Smooth muscle cell (in vitro differentiated cells): ENCODE results near the gene PET117. TPM values are rescaled to one million over a fixed set of nuclear protein-coding genes. Genes with fewer than 3 reads are reported as not detected.

ENCODE experiments used
- DNase-seq: peaks from one replicate; lab custom pipeline; 2025; ENCODE audit not compliant: unreplicated experiment; lab: John Stamatoyannopoulos, UW
- H2AFZ ChIP-seq: fragments of 200-600 bp; sonication (generic); 2 replicates; pipeline ENCODE4 v1.6.0; 2016; ENCODE audit warnings: antibody characterized with exemption, low read depth, mild to moderate bottlenecking
- H3F3A ChIP-seq: fragments of 200-600 bp; sonication (generic); 2 replicates; pipeline ENCODE4 v1.6.0; 2017; ENCODE audit warnings: antibody characterized with exemption, low read depth
- H3K27ac ChIP-seq: fragments of 200-600 bp; sonication (generic); 2 replicates; pipeline ENCODE4 v1.5.1; 2016; ENCODE audit warnings: low read depth, mild to moderate bottlenecking
- H3K27me3 ChIP-seq: fragments of 200-600 bp; sonication (generic); 2 replicates; pipeline ENCODE4 v1.6.1; 2016; ENCODE audit warnings: low read depth, mild to moderate bottlenecking
- H3K36me3 ChIP-seq: fragments of 200-600 bp; sonication (generic); 2 replicates; pipeline ENCODE4 v1.5.1; 2016; ENCODE audit warnings: low read depth
- H3K4me1 ChIP-seq: fragments of 200-600 bp; sonication (generic); 2 replicates; pipeline ENCODE4 v1.5.1; 2016; ENCODE audit warnings: low read depth
- H3K4me2 ChIP-seq: fragments of 200-600 bp; sonication (generic); 2 replicates; pipeline ENCODE4 v1.6.0; 2016; ENCODE audit warnings: mild to moderate bottlenecking
- H3K4me3 ChIP-seq: fragments of 200-600 bp; sonication (generic); 2 replicates; pipeline ENCODE4 v1.5.1; 2016; ENCODE audit warnings: mild to moderate bottlenecking
- H3K79me2 ChIP-seq: fragments of 200-600 bp; sonication (generic); 2 replicates; pipeline ENCODE4 v1.6.0; 2016; ENCODE audit warnings: low read depth, mild to moderate bottlenecking
- H3K9ac ChIP-seq: fragments of 200-600 bp; sonication (generic); 2 replicates; pipeline ENCODE4 v1.6.0; 2016; ENCODE audit warnings: low read depth
- H3K9me3 ChIP-seq: fragments of 200-600 bp; sonication (generic); replicated peaks from 2 replicates; pipeline ENCODE4 v1.5.1; 2016; ENCODE audit warnings: low read depth
- H4K20me1 ChIP-seq: fragments of 200-600 bp; sonication (generic); 2 replicates; pipeline ENCODE4 v1.6.0; 2016; ENCODE audit warnings: low read depth
- WGBS: methylation state at CpG from one replicate; pipeline ENCODE4 v1.1.7; 2016; ENCODE audit warnings: low lambda C conversion rate; 5-methylcytosine and 5-hydroxymethylcytosine counted together
- polyA plus RNA-seq: library from polyadenylated mRNA; unstranded; fragments of >200 nt; fragmentation: Nextera tagmentation; extraction: Ambion mirVana; gene quantifications from 2 replicates; pipeline ENCODE4 v1.2.1, GENCODE V29; 2016
- total RNA-seq: library from RNA; depleted of rRNA; stranded (reverse); fragments of >200 nt; gene quantifications from 2 replicates; pipeline ENCODE4 v1.2.3, GENCODE V29; 2014
- TF ChIP-seq, protein P1 (sequence below): fragments of 200-600 bp; sonication (generic); IDR thresholded peaks from 2 replicates; pipeline ENCODE4 v1.5.1; 2017; ENCODE audit warnings: borderline replicate concordance, mild to moderate bottlenecking, antibody characterized with exemption; ENCODE audit not compliant: insufficient read depth, poor library complexity, severe bottlenecking

PET117 gene
- total and polyA plus RNA-seq, 2 experiments from 2014 or later: 8.6 to 9.6 TPM

DNA sequence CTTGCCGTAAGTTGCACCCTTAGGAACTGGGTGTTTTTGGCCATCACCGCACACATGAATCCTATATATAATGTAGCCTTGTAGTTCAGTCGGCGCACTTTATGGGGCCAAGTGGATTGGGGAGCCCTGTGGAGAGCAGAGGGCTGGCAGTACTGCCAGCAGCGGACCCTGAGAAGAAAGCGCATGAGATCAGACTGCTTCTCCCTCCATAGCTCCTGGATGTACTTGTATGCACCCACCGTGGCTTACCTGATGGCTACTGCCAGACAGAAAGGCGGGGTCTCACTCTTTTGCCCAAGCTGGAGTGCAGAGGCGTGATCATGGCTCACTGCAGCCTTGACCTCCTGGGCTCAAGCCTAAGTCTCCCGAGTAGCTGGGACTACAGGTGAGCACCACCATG is 47.2 kb upstream of the PET117 start:
- H4K20me1 ChIP-seq: no peaks in the 10 kb centered on the region
- H3F3A ChIP-seq: no peaks in the 10 kb centered on the region
- no peak overlapping the region for H3K4me2 ChIP-seq
- no peaks in the 10 kb centered on the region for H3K9me3 ChIP-seq
- H3K4me3 ChIP-seq: no peak overlapping the region
- H3K36me3 ChIP-seq: no peaks in the 10 kb centered on the region
- H3K27ac ChIP-seq: no peak overlapping the region
- no peaks in the 10 kb centered on the region for H3K27me3 ChIP-seq
- WGBS: 96% methylated on average over 10 of the region's 10 CpGs
- no peaks in the 10 kb centered on the region for H3K4me1 ChIP-seq
- TF ChIP-seq, protein P1, sequence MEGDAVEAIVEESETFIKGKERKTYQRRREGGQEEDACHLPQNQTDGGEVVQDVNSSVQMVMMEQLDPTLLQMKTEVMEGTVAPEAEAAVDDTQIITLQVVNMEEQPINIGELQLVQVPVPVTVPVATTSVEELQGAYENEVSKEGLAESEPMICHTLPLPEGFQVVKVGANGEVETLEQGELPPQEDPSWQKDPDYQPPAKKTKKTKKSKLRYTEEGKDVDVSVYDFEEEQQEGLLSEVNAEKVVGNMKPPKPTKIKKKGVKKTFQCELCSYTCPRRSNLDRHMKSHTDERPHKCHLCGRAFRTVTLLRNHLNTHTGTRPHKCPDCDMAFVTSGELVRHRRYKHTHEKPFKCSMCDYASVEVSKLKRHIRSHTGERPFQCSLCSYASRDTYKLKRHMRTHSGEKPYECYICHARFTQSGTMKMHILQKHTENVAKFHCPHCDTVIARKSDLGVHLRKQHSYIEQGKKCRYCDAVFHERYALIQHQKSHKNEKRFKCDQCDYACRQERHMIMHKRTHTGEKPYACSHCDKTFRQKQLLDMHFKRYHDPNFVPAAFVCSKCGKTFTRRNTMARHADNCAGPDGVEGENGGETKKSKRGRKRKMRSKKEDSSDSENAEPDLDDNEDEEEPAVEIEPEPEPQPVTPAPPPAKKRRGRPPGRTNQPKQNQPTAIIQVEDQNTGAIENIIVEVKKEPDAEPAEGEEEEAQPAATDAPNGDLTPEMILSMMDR: no peak
- no peak for DNase-seq
- no peaks in the 10 kb centered on the region for H3K79me2 ChIP-seq
- no peak overlapping the region for H3K9ac ChIP-seq
- no peak overlapping the region for H2AFZ ChIP-seq

DNA sequence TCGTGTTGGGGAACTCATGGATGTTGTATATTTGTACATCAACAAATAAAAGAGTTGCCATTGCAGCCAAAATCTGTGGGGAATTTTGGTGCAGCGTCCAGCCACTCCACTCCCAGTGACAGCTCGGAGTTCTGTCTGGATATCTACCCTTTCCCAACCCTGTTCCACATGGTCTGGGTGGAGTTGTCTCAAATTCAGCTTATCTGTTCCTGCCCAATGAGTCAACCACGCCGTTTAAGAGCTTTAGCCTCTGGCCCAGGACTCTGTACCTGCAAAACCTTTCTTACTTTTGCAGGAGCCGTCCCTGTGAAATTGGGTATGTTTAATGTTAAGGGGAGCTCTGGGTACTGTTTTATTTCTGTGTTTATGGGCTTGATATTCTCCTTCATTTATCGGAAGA is 46.0 kb upstream of the PET117 start:
- Histone ChIP-seq H4K20me1 (no peaks in the 10 kb centered on the region), H3K36me3 (no peaks in the 10 kb centered on the region), H3K4me1 (no peaks in the 10 kb centered on the region), H3F3A (no peaks in the 10 kb centered on the region), H3K9me3 (no peaks in the 10 kb centered on the region), H2AFZ (no peak overlapping the region), H3K4me2 (no peak overlapping the region), H3K4me3 (no peak overlapping the region), H3K27ac (no peak overlapping the region), H3K9ac (no peak overlapping the region), H3K27me3 (no peaks in the 10 kb centered on the region), H3K79me2 (no peaks in the 10 kb centered on the region)
- 68% methylated on average over 7 of the region's 7 CpGs for WGBS
- TF ChIP-seq, protein P1: no peak
- no peak for DNase-seq

DNA sequence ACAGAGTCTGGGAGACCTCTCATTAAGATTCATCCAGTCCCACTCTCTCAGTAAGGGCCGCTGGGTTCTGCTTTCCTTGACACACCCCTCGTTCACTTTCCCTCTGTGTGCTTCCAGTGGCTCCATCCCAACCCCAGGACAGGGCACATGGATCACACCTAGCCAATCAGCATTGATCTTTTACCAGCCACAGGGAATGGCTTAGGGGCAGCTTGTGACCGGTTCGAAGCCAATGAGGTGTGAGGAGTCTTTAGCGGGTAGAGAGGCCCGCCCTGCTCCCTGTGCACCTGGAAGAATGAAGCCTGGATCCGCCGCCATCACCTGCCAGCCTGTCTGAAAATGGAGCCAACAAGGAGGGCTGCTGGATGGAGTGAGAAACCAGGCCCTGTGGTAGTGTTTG is 44.8 kb upstream of the PET117 start:
- 93% methylated on average over 8 of the region's 8 CpGs for WGBS
- no peak for DNase-seq
- TF ChIP-seq, protein P1: no peak
- no peaks in the 10 kb centered on the region for H3K27me3 ChIP-seq
- H3K4me2 ChIP-seq: no peak overlapping the region
- H3K4me1 ChIP-seq: no peaks in the 10 kb centered on the region
- H2AFZ ChIP-seq: no peak overlapping the region
- H3F3A ChIP-seq: no peaks in the 10 kb centered on the region
- no peaks in the 10 kb centered on the region for H3K79me2 ChIP-seq
- H3K4me3 ChIP-seq: no peak overlapping the region
- no peaks in the 10 kb centered on the region for H4K20me1 ChIP-seq
- H3K9ac ChIP-seq: no peak overlapping the region
- H3K36me3 ChIP-seq: no peaks in the 10 kb centered on the region
- H3K9me3 ChIP-seq: no peaks in the 10 kb centered on the region
- H3K27ac ChIP-seq: no peak overlapping the region

DNA sequence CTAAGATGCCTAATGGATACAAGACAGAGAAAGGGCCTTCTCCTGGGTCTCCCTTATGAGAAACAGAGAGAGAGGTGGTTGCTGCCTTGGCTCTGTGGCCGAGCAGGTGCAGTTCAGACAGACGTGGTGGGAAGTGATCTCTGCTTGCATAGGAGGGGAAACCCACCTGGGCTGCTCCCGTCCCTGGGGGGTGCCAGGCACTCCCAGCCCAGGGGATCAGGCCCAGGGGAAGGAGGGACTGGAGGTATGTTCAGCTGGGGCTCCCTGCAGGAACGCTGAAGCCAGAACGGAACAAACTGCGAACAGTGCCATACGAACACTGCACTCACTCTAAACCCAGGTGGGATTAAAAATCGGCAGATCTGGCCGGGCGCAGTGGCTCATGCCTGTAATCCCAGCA is 44.3 kb upstream of the PET117 start:
- no peaks in the 10 kb centered on the region for H3K9me3 ChIP-seq
- H3K36me3 ChIP-seq: no peaks in the 10 kb centered on the region
- H3K4me3 ChIP-seq: no peak overlapping the region
- H3K27me3 ChIP-seq: no peaks in the 10 kb centered on the region
- no peak for DNase-seq
- H4K20me1 ChIP-seq: no peaks in the 10 kb centered on the region
- H3K9ac ChIP-seq: no peak overlapping the region
- no peaks in the 10 kb centered on the region for H3F3A ChIP-seq
- no peak overlapping the region for H3K4me2 ChIP-seq
- WGBS: 87% methylated on average over 10 of the region's 10 CpGs
- no peak overlapping the region for H2AFZ ChIP-seq
- H3K27ac ChIP-seq: no peak overlapping the region
- TF ChIP-seq, protein P1: no peak
- H3K4me1 ChIP-seq: no peaks in the 10 kb centered on the region
- no peaks in the 10 kb centered on the region for H3K79me2 ChIP-seq
